ENCODE measurements around the gene ZBTB21. TPM values are rescaled to one million over a fixed set of nuclear protein-coding genes. Genes with fewer than 3 reads are reported as not detected.
"Not testable (repeated sequence)": the region's sequence is repeated elsewhere in the genome, so short reads cannot be mapped to it uniquely, and the experiment has no call there.

ZBTB21 gene
- total and polyA plus RNA-seq, 8 donors: 1.9 to 18.7 (median 4.8) TPM

GRCh38 chr21:41951876-41952567 lies 58.1 kb downstream of the ZBTB21 start:
- Histone ChIP-seq H3K9me3 (no peaks in the 10 kb centered on the region), H3K27ac (peak overlapping the region in 1 of 5 donors; percentile 85), H3K27me3 (no peaks in the 10 kb centered on the region), H3K36me3 (no peaks in the 10 kb centered on the region), H3K4me3 (peak overlapping the region; percentile 61 to 83 (median 80)), H3K4me1 (peaks cover 15 to 67% (median 47%) of the 10 kb centered on the region in 4 donors)
- WGBS, 5 donors: 81 to 95% (median 91%) methylated on average over 5 of the region's 5 CpGs
- intact Hi-C loops (cut with DNase I; ENCODE audit: low total_unique reads): no loop called here
- DNase-seq: no peak
- TF ChIP-seq POLR2A (IDR thresholded peaks at IDR 0.05) (no peak), CTCF (IDR thresholded peaks at IDR 0.05) (no peak), EP300 (IDR thresholded peaks at IDR 0.05) (no peak), POLR2AphosphoS5 (IDR thresholded peaks at IDR 0.05) (no peak)

GRCh38 chr21:41950941-41951351 lies 59.2 kb downstream of the ZBTB21 start:
- Histone ChIP-seq H3K27ac (no peak overlapping the region), H3K4me1 (peaks cover 15 to 57% (median 42%) of the 10 kb centered on the region in 4 donors), H3K4me3 (no peak overlapping the region), H3K27me3 (no peaks in the 10 kb centered on the region), H3K36me3 (no peaks in the 10 kb centered on the region), H3K9me3 (no peaks in the 10 kb centered on the region)
- 83 to 91% (median 88%) methylated on average over 14 of the region's 14 CpGs for WGBS, 5 donors
- no peak for TF ChIP-seq POLR2A (IDR thresholded peaks at IDR 0.05)
- no peak for TF ChIP-seq EP300 (IDR thresholded peaks at IDR 0.05)
- TF ChIP-seq CTCF (IDR thresholded peaks at IDR 0.05): no peak
- no peak for TF ChIP-seq POLR2AphosphoS5 (IDR thresholded peaks at IDR 0.05)
- no peak for DNase-seq
- intact Hi-C loops (cut with DNase I; ENCODE audit: low total_unique reads): no loop called here

- H3K9me3 ChIP-seq; DNase-seq; H3K36me3 ChIP-seq; H3K4me3 ChIP-seq; intact Hi-C loops (cut with DNase I; ENCODE audit: low total_unique reads); H3K27me3 ChIP-seq; H3K27ac ChIP-seq: not testable (repeated sequence)
- WGBS, 5 donors: 93 to 100% (median 98%) methylated on average over 3 of the region's 3 CpGs
- peaks cover 15 to 55% (median 42%) of the 10 kb centered on the region in 4 donors for H3K4me1 ChIP-seq
Observed at GRCh38 chr21:41949631-41950030, 60.5 kb downstream of the ZBTB21 start.

GRCh38 chr21:41948901-41949300 lies 61.3 kb downstream of the ZBTB21 start:
- Histone ChIP-seq H3K4me3 (no peak overlapping the region), H3K27ac (peak overlapping the region in 1 of 5 donors; percentile 36), H3K27me3 (no peaks in the 10 kb centered on the region), H3K36me3 (no peaks in the 10 kb centered on the region), H3K4me1 (peaks cover 12 to 51% (median 36%) of the 10 kb centered on the region in 4 donors), H3K9me3 (no peaks in the 10 kb centered on the region)
- intact Hi-C loops (cut with DNase I; ENCODE audit: low total_unique reads): no loop called here
- WGBS, 5 donors: 88 to 94% (median 93%) methylated on average over 11 of the region's 11 CpGs
- no peak for DNase-seq
- no peak for TF ChIP-seq EP300 (IDR thresholded peaks at IDR 0.05)
- TF ChIP-seq POLR2A (IDR thresholded peaks at IDR 0.05): no peak
- TF ChIP-seq CTCF (IDR thresholded peaks at IDR 0.05): no peak
- no peak for TF ChIP-seq POLR2AphosphoS5 (IDR thresholded peaks at IDR 0.05)

Data from stomach (tissue), 9 donors.